Large intestine (tissue), 3 donors: Measurements from ENCODE around the gene TLCD1. TPM values are rescaled to one million over a fixed set of nuclear protein-coding genes. Genes with fewer than 3 reads are reported as not detected.

ENCODE experiments used
- DNase-seq, 2 donors: peaks; one replicate each; pipeline versions ENCODE4 v3.0.0 to v3.0.0-alpha.2; 2013
- H3K27ac ChIP-seq: one replicate; pipeline ENCODE4 v1.5.1; 2013; ENCODE audit warnings: low read length
- H3K27me3 ChIP-seq: 2 replicates; pipeline ENCODE4 v1.6.1; 2013; ENCODE audit warnings: low read length; ENCODE audit not compliant: control insufficient read depth, insufficient read depth
- H3K36me3 ChIP-seq: 2 replicates; pipeline ENCODE4 v1.6.1; 2013; ENCODE audit warnings: low read length; ENCODE audit not compliant: control insufficient read depth, insufficient read depth
- H3K4me1 ChIP-seq: one replicate; pipeline ENCODE4 v1.6.1; 2013; ENCODE audit warnings: low read length; ENCODE audit not compliant: control insufficient read depth, insufficient read depth
- H3K4me3 ChIP-seq: one replicate; pipeline ENCODE4 v1.5.1; 2013; ENCODE audit warnings: low read length
- H3K9me3 ChIP-seq: one replicate; pipeline ENCODE4 v1.6.1; 2013; ENCODE audit warnings: mild to moderate bottlenecking, low read depth, low read length, moderate library complexity; ENCODE audit not compliant: control insufficient read depth
- WGBS: methylation state at CpG from one replicate; pipeline ENCODE4 v1.1.5; 2013; ENCODE audit warnings: low lambda C conversion rate; ENCODE audit not compliant: insufficient coverage; 5-methylcytosine and 5-hydroxymethylcytosine counted together
- polyA plus RNA-seq: library from polyadenylated mRNA; unstranded; fragments of 120-200 nt; gene quantifications from one replicate; pipeline ENCODE4 v1.2.1, GENCODE V29; 2013

TLCD1 gene
- polyA plus RNA-seq, 1 donor: 9.4 TPM

GRCh38 chr17:28747051-28747691 is 21.1 kb upstream of the TLCD1 start:
- no peaks in the 10 kb centered on the region for H3K9me3 ChIP-seq
- H3K36me3 ChIP-seq: peaks cover 55% of the 10 kb centered on the region
- no peak overlapping the region for H3K4me3 ChIP-seq
- H3K27me3 ChIP-seq: no peaks in the 10 kb centered on the region
- H3K4me1 ChIP-seq: peaks cover 42% of the 10 kb centered on the region
- H3K27ac ChIP-seq: peak overlapping the region; percentile 100
- WGBS: no CpG with 5 or more reads among the region's 7 CpGs
- no peak for DNase-seq

- no CpG with 5 or more reads among the region's 5 CpGs for WGBS
- peaks cover 53% of the 10 kb centered on the region for H3K36me3 ChIP-seq
- no peaks in the 10 kb centered on the region for H3K27me3 ChIP-seq
- peak; percentile 70 to 81 for DNase-seq
- H3K27ac ChIP-seq: peak overlapping the region; percentile 100
- H3K9me3 ChIP-seq: no peaks in the 10 kb centered on the region
- H3K4me3 ChIP-seq: peak overlapping the region; percentile 78
- H3K4me1 ChIP-seq: peaks cover 46% of the 10 kb centered on the region
Observed at GRCh38 chr17:28746611-28747050, 20.6 kb upstream of the TLCD1 start.

GRCh38 chr17:28745786-28746411 is 19.9 kb upstream of the TLCD1 start:
- Histone ChIP-seq H3K27me3 (no peaks in the 10 kb centered on the region), H3K4me1 (peaks cover 46% of the 10 kb centered on the region), H3K27ac (peak overlapping the region; percentile 100), H3K4me3 (peak overlapping the region; percentile 78), H3K9me3 (no peaks in the 10 kb centered on the region), H3K36me3 (peaks cover 47% of the 10 kb centered on the region)
- DNase-seq: peak; percentile 45 to 64
- WGBS: no CpG with 5 or more reads among the region's 4 CpGs

- H3K9me3 ChIP-seq: no peaks in the 10 kb centered on the region
- H3K27me3 ChIP-seq: no peaks in the 10 kb centered on the region
- H3K27ac ChIP-seq: peak overlapping the region; percentile 100
- H3K4me1 ChIP-seq: peaks cover 41% of the 10 kb centered on the region
- WGBS: no CpG with 5 or more reads among the region's 31 CpGs
- peaks cover 40% of the 10 kb centered on the region for H3K36me3 ChIP-seq
- peak; percentile 56 to 76 for DNase-seq
- H3K4me3 ChIP-seq: peak overlapping the region; percentile 78
Observed at GRCh38 chr17:28744972-28745785, 19.1 kb upstream of the TLCD1 start.

GRCh38 chr17:28744104-28744971 is 18.3 kb upstream of the TLCD1 start:
- DNase-seq: peak; percentile 76 to 87
- Histone ChIP-seq H3K27ac (peak overlapping the region; percentile 100), H3K27me3 (no peaks in the 10 kb centered on the region), H3K4me1 (peaks cover 38% of the 10 kb centered on the region), H3K9me3 (no peaks in the 10 kb centered on the region), H3K4me3 (peak overlapping the region; percentile 78), H3K36me3 (peaks cover 32% of the 10 kb centered on the region)
- no CpG with 5 or more reads among the region's 61 CpGs for WGBS

GRCh38 chr17:28743243-28744103 is 17.4 kb upstream of the TLCD1 start, which contains the start of gene TRAF4:
Gene TRAF4, plus strand, starts transcription at chr17:28744011. Its CDS starts 102 bp downstream, at chr17:28744113.
- peak; percentile 91 to 97 for DNase-seq
- Histone ChIP-seq H3K4me3 (peak within 1 kb of the TSS; percentile 78), H3K9me3 (no peaks in the 10 kb centered on the region), H3K27me3 (no peaks in the 10 kb centered on the region), H3K27ac (peak within 1 kb of the TSS; percentile 100), H3K4me1 (peaks cover 38% of the 10 kb centered on the region), H3K36me3 (peaks cover 24% of the 10 kb centered on the region)
- WGBS: no CpG with 5 or more reads among the region's 70 CpGs

GRCh38 chr17:28741358-28742349 is 15.6 kb upstream of the TLCD1 start:
- H3K9me3 ChIP-seq: no peaks in the 10 kb centered on the region
- peaks cover 29% of the 10 kb centered on the region for H3K4me1 ChIP-seq
- H3K36me3 ChIP-seq: peaks cover 6% of the 10 kb centered on the region
- no CpG with 5 or more reads among the region's 19 CpGs for WGBS
- H3K27me3 ChIP-seq: no peaks in the 10 kb centered on the region
- no peak overlapping the region for H3K4me3 ChIP-seq
- no peak overlapping the region for H3K27ac ChIP-seq
- no peak for DNase-seq

- Histone ChIP-seq H3K36me3 (no peaks in the 10 kb centered on the region), H3K4me3 (no peak overlapping the region), H3K9me3 (no peaks in the 10 kb centered on the region), H3K27me3 (no peaks in the 10 kb centered on the region), H3K27ac (no peak overlapping the region), H3K4me1 (peaks cover 19% of the 10 kb centered on the region)
- no CpG with 5 or more reads among the region's 10 CpGs for WGBS
- no peak for DNase-seq
Observed at GRCh38 chr17:28740406-28741357, 14.6 kb upstream of the TLCD1 start.
